NCI-H2081 treated with DMSO at 0.1 percent for 48 hours (cell line): ENCODE measurements around the gene RPRD2.

Experiments used
- DNase-seq: peaks from one replicate; lab custom pipeline; 2025; lab: John Stamatoyannopoulos, UW

The RPRD2 gene

GRCh38 chr1:150514913-150515327 lies 151.0 kb downstream of the RPRD2 start:
- DNase-seq = no peak

GRCh38 chr1:150515328-150516049 lies 151.5 kb downstream of the RPRD2 start, which contains the start of gene FALEC:
TSS of gene FALEC (plus strand) at chr1:150515752.
- peak; percentile 91 for DNase-seq

GRCh38 chr1:150516050-150516591 lies 152.2 kb downstream of the RPRD2 start:
- DNase-seq = no peak

GRCh38 chr1:150516616-150517015 lies 152.7 kb downstream of the RPRD2 start:
- no peak for DNase-seq

- no peak for DNase-seq
Measured at GRCh38 chr1:150521196-150521968, 157.4 kb downstream of the RPRD2 start.

- no peak for DNase-seq
Measured at GRCh38 chr1:150525348-150525747, 161.4 kb downstream of the RPRD2 start.
